Natural killer cell (primary cell): ENCODE data around the gene CIAO3. TPM values are rescaled to one million over a fixed set of nuclear protein-coding genes. Genes with fewer than 3 reads are reported as not detected.
A peak's percentile ranks its signal among the peaks of the same experiment; 100 is the strongest.

Source experiments
- ATAC-seq, 3 donors: fragments of 150-1000 bp in 2 of 3; fragments of 200-7000 bp in 1 of 3; cut with Tn5 transposase; 1 replicate in 1 of 3; 2 replicates in 2 of 3; pipeline ENCODE4 v1.10.0; 2021; ENCODE audit warnings: mild to moderate bottlenecking in 2 of 3, moderate library complexity in 2 of 3
- DNase-seq, 2 donors: peaks; one replicate each; pipeline versions ENCODE4 v3.0.0 to v3.0.0-alpha.2; 2013 to 2021; ENCODE audit warnings: mixed read lengths in 1 of 2
- H3K27ac ChIP-seq: one replicate; pipeline ENCODE4 v1.5.1; 2013; ENCODE audit warnings: mild to moderate bottlenecking, low read length
- H3K27me3 ChIP-seq: one replicate; pipeline ENCODE4 v1.6.1; 2013; ENCODE audit warnings: low read length; ENCODE audit not compliant: control insufficient read depth, insufficient read depth
- H3K36me3 ChIP-seq: one replicate; pipeline ENCODE4 v1.6.1; 2013; ENCODE audit warnings: low read length; ENCODE audit not compliant: control insufficient read depth, insufficient read depth
- H3K4me1 ChIP-seq: one replicate; pipeline ENCODE4 v1.6.1; 2013; ENCODE audit warnings: low read length; ENCODE audit not compliant: control insufficient read depth, insufficient read depth
- H3K4me3 ChIP-seq: one replicate; pipeline ENCODE4 v1.5.1; 2013; ENCODE audit warnings: low read length
- H3K9me3 ChIP-seq: one replicate; pipeline ENCODE4 v1.6.1; 2013; ENCODE audit warnings: low read length; ENCODE audit not compliant: control insufficient read depth, insufficient read depth
- H3K27ac Mint-ChIP-seq, 2 donors: one replicate each; pipeline ENCODE4 v1.8.0; 2022; ENCODE audit warnings: mild to moderate bottlenecking in 2 of 2, mixed read lengths in 2 of 2, moderate library complexity in 1 of 2
- H3K27me3 Mint-ChIP-seq, 2 donors: one replicate each; pipeline ENCODE4 v1.8.0; 2022; ENCODE audit warnings: low read depth in 2 of 2, mixed read lengths in 2 of 2
- H3K36me3 Mint-ChIP-seq: one replicate; pipeline ENCODE4 v1.8.0; 2022; ENCODE audit warnings: mixed read lengths
- H3K4me1 Mint-ChIP-seq, 2 donors: one replicate each; pipeline ENCODE4 v1.8.0; 2022; ENCODE audit warnings: mixed read lengths in 2 of 2
- H3K4me3 Mint-ChIP-seq: one replicate; pipeline ENCODE4 v1.8.0; 2022; ENCODE audit warnings: mild to moderate bottlenecking, moderate library complexity, mixed read lengths
- H3K9me3 Mint-ChIP-seq, 2 donors: one replicate each; pipeline ENCODE4 v1.8.0; 2022; ENCODE audit warnings: mixed read lengths in 2 of 2
- CTCF ChIP-seq: fragments of 200-600 bp; IDR thresholded peaks from one replicate; pipeline ENCODE4 v1.8.0; 2022; ENCODE audit warnings: antibody characterized with exemption
- WGBS: methylation state at CpG from one replicate; pipeline ENCODE4 v1.1.7; 2013; ENCODE audit warnings: missing lambda C conversion rate; ENCODE audit not compliant: insufficient coverage; 5-methylcytosine and 5-hydroxymethylcytosine counted together
- intact Hi-C: fragments of 100-400 bp; cut with micrococcal nuclease; formaldehyde crosslinking; loops from one replicate; pipeline ENCODE4 v1.14.2; 2022
- total RNA-seq, 4 donors: library from RNA; stranded (reverse); fragments of 120-200 nt in 1 of 4; gene quantifications; one replicate each; pipeline versions ENCODE4 v1.2.3 to v1.2.4, GENCODE V29; 2013 to 2022

Gene CIAO3
- total RNA-seq, 3 donors from 2014 or later (not counting 1 experiment from before 2014, with no cell fraction given): 36.9 to 39.8 (median 37.5) TPM

- Histone ChIP-seq H3K27ac (peak within 1 kb of the TSS; percentile 82), H3K36me3 (peaks cover 21% of the 10 kb centered on the region), H3K4me1 (peaks cover 60% of the 10 kb centered on the region), H3K27me3 (no peaks in the 10 kb centered on the region), H3K4me3 (peak within 1 kb of the TSS; percentile 54), H3K9me3 (no peaks in the 10 kb centered on the region)
- DNase-seq (peak; percentile 94 to 97), ATAC-seq (peak; percentile 60 to 77 (median 74))
- H3K27me3 Mint-ChIP-seq: no peaks in the 10 kb centered on the region
- intact Hi-C loops: no loop called here
- 2% methylated on average over 91 of the region's 91 CpGs for WGBS
- no peaks in the 10 kb centered on the region for H3K36me3 Mint-ChIP-seq
- H3K27ac Mint-ChIP-seq: peak within 1 kb of the TSS; percentile 78 to 85
- peak within 1 kb of the TSS; percentile 83 for H3K4me3 Mint-ChIP-seq
- H3K4me1 Mint-ChIP-seq: peaks cover 0 to 31% of the 10 kb centered on the region in 2 donors
- no peak for TF ChIP-seq CTCF
- H3K9me3 Mint-ChIP-seq: no peaks in the 10 kb centered on the region
Measured at GRCh38 chr16:684071-684794, 56.6 kb downstream of the CIAO3 start, which contains the start of gene JMJD8. JMJD8 (minus strand) TSS chr16:684334; CDS start chr16:684319, 15 bp downstream.

GRCh38 chr16:683396-684070 lies 57.3 kb downstream of the CIAO3 start:
- peak overlapping the region; percentile 35 for H3K27ac ChIP-seq
- peaks cover 0 to 35% of the 10 kb centered on the region in 2 donors for H3K4me1 Mint-ChIP-seq
- 29% methylated on average over 57 of the region's 57 CpGs for WGBS
- H3K27me3 ChIP-seq: no peaks in the 10 kb centered on the region
- H3K9me3 Mint-ChIP-seq: no peaks in the 10 kb centered on the region
- peak overlapping the region; percentile 26 for H3K4me3 ChIP-seq
- H3K9me3 ChIP-seq: no peaks in the 10 kb centered on the region
- H3K36me3 Mint-ChIP-seq: no peaks in the 10 kb centered on the region
- H3K4me1 ChIP-seq: peaks cover 60% of the 10 kb centered on the region
- peak overlapping the region; percentile 11 to 85 for H3K27ac Mint-ChIP-seq
- no peak for TF ChIP-seq CTCF
- intact Hi-C loops: no loop called here
- H3K4me3 Mint-ChIP-seq: peak overlapping the region; percentile 70
- no peak for DNase-seq
- H3K36me3 ChIP-seq: peaks cover 21% of the 10 kb centered on the region
- H3K27me3 Mint-ChIP-seq: no peaks in the 10 kb centered on the region
- no peak for ATAC-seq

GRCh38 chr16:682493-683395 lies 58.1 kb downstream of the CIAO3 start:
- Histone ChIP-seq H3K27me3 (no peaks in the 10 kb centered on the region), H3K4me1 (peaks cover 60% of the 10 kb centered on the region), H3K9me3 (no peaks in the 10 kb centered on the region), H3K4me3 (no peak overlapping the region), H3K36me3 (peaks cover 21% of the 10 kb centered on the region), H3K27ac (no peak overlapping the region)
- Mint-ChIP-seq H3K27me3 (no peaks in the 10 kb centered on the region), H3K36me3 (no peaks in the 10 kb centered on the region), H3K4me3 (peak overlapping the region; percentile 70), H3K9me3 (no peaks in the 10 kb centered on the region), H3K4me1 (peaks cover 0 to 35% of the 10 kb centered on the region in 2 donors), H3K27ac (peak overlapping the region; percentile 11 to 85)
- no peak for TF ChIP-seq CTCF
- 91% methylated on average over 36 of the region's 36 CpGs for WGBS
- ATAC-seq (no peak), DNase-seq (no peak)
- intact Hi-C loops: no loop called here
